ENCODE data around the gene SHF.

Gene SHF

GRCh38 chr15:45181491-45182285 lies 6.1 kb downstream of the SHF start:
- TF ChIP-seq CTCF (IDR thresholded peaks at IDR 0.05) = no peak

GRCh38 chr15:45180648-45181436 lies 6.9 kb downstream of the SHF start:
- TF ChIP-seq CTCF (IDR thresholded peaks at IDR 0.05) = no peak

- TF ChIP-seq CTCF (IDR thresholded peaks at IDR 0.05) = no peak
Measured at GRCh38 chr15:45180201-45180600, 7.6 kb downstream of the SHF start.

GRCh38 chr15:45179221-45179985 lies 8.4 kb downstream of the SHF start:
- TF ChIP-seq CTCF (IDR thresholded peaks at IDR 0.05) = peak; percentile 62

- TF ChIP-seq CTCF (IDR thresholded peaks at IDR 0.05) = no peak
Measured at GRCh38 chr15:45177285-45177684, 10.5 kb downstream of the SHF start.

GRCh38 chr15:45174577-45174976 lies 13.2 kb downstream of the SHF start:
- TF ChIP-seq CTCF (IDR thresholded peaks at IDR 0.05) = no peak

- TF ChIP-seq CTCF (IDR thresholded peaks at IDR 0.05) = no peak
Measured at GRCh38 chr15:45174069-45174468, 13.7 kb downstream of the SHF start.

All from LNCAP (cell line).